ENCODE results near the gene TRABD2B.
"Not testable (repeated sequence)": the region's sequence is repeated elsewhere in the genome, so short reads cannot be mapped to it uniquely, and the experiment has no call there.

The TRABD2B gene

GRCh38 chr1:47963568-47964358, 33.4 kb downstream of the TRABD2B start:
- no peak for DNase-seq

GRCh38 chr1:47962750-47963492, 34.3 kb downstream of the TRABD2B start:
- no peak for DNase-seq

- not testable (repeated sequence) for DNase-seq
Observed at GRCh38 chr1:47961835-47962234, 35.4 kb downstream of the TRABD2B start.

DNA sequence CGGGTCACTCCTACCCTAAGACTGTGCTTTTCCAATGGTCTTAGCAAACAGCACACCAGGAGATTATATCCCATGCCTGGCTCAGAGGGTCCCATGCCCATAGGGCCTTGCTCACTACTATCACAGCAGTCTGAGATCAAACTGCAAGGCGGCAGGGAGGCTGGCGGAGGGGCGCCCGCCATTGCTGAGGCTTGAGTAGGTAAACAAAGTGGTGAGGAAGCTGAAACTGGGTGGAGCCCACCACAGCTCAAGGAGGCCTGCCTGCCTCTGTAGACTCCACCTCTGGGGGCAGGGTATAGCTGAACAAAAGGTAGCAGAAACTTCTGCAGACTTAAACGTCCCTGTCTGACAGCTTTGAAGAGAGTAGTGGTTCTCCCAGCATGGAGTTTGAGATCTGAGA, 40.7 kb downstream of the TRABD2B start:
- not testable (repeated sequence) for DNase-seq

- no peak for DNase-seq
Observed at GRCh38 chr1:47953661-47954060, 43.5 kb downstream of the TRABD2B start.

DNA sequence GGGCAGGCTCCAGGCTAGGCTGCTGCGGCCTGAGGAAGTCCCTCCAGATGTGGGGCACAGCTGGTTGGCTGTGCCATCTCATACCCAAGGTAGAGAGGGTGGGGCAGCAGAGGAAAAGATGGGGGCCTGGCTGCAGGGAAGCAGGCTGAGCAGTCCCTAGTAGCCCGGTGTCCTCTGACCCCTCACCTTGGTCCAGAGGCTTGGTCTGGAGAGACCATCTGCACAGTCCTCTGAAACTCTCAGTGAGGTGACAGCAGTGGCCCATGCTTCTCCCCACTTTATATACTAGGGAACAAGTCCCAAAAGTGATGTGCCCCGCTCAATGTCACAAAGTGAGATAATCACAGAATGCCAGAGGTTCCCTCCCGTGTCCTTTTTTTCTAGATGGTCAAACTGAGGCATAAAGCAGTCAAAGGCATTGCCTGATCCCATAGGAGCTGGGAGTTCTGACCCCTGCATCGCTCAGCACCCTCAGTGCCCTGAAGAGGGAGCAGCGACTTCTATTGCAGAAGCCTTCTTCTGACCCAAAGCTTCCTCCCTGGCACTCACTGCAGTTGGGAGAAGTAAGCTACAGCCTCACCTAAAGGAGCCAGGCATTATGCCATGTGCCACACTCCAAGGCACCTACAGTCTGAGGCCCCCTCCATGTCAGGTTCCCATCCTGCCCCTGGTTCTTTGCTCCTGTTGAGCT, 45.5 kb downstream of the TRABD2B start:
- DNase-seq = no peak

DNA sequence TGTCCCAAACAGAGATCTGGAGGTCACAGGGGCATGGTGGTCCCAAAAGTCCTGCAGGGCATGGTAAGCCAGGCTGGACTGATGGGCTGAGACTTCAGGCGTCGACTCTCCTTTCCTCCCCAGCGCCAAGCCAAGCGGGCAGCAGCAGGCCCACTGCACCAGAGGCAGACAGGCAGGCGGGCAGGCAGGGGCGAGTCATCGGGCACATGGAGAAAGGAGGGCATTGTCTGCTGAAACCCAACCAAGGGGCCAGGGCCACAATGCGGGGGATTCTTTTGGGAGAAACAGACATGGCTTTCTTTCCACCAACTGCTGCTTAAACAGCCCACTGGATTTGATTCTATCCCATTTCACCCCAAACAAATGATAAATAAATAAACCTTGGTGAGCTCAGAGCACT, 46.2 kb downstream of the TRABD2B start:
- no peak for DNase-seq

DNA sequence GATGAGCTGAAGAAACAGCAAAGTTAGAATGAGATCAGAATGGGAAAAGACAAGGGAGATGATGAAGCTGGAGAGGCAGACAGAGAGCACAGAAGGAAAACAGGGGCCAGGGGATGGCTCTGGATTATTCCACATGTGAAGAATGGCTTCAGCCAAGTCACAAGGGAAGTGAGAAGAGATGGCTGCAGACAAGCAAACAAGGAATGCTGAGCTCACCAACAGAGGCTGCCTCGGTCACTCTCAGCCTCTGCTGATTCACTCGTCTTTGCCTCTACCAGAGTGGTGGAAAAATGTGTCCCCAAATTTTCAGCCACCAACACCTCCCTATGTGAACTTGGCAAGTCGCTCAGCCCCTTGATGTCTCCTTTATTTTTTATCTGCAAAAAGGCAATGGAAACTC, 46.7 kb downstream of the TRABD2B start:
- no peak for DNase-seq

GRCh38 chr1:47948126-47948525, 49.1 kb downstream of the TRABD2B start:
- DNase-seq = no peak

GRCh38 chr1:47947531-47947930, 49.7 kb downstream of the TRABD2B start:
- DNase-seq = no peak

DNA sequence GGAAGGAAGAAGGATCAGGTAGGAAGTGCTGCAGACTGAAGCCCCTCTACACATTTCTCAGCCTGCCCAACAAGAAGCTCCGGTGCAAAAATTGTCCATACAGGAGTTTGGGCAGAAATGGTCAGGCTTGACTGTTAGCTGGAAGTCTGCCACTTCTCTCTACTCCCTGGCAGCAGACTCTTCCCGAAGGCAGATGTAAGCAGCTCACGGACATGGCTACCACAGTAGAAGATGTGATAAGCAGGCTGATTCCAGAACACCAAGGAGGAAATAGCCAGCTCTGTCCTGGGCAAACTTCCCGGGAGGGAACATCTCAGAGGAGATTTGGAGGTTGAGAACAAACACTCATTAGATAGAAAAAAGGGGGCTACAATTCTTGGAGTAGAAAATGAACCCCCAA, 52.6 kb downstream of the TRABD2B start:
- no peak for DNase-seq

- no peak for DNase-seq
Observed at GRCh38 chr1:47942240-47942629, 55.0 kb downstream of the TRABD2B start.

DNA sequence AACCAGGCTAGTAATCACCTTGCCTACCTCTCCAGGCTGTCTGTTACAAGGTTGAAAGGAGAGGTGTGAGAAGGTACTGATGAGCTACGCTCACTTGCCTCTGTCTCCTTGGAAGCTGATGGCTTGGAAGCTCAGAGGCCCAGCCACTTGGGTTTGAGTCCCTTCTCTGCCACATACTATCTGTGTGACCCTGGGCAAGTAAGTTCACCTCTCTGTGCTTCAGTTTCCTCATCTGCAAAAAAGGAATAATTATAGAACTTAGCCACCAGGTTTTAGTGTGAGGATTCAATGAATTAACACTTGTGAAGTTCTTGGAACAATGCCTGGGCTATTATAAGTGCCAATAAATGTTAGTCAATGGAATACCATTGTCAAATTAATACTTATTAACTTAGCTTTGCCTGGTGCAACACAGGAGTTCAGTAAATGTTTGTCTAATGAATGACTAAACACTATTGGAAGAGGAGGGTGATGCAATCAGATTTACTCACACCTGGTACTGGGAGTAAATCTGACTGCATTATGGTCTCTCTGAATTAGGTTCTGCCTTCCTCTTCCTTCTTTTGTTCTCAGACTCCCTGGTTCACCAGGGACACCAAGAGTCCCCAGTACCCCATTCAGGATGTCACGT, 55.5 kb downstream of the TRABD2B start:
- DNase-seq = no peak

- no peak for DNase-seq
Observed at GRCh38 chr1:47940779-47941178, 56.4 kb downstream of the TRABD2B start.

GRCh38 chr1:47940326-47940725, 56.9 kb downstream of the TRABD2B start:
- no peak for DNase-seq

DNA sequence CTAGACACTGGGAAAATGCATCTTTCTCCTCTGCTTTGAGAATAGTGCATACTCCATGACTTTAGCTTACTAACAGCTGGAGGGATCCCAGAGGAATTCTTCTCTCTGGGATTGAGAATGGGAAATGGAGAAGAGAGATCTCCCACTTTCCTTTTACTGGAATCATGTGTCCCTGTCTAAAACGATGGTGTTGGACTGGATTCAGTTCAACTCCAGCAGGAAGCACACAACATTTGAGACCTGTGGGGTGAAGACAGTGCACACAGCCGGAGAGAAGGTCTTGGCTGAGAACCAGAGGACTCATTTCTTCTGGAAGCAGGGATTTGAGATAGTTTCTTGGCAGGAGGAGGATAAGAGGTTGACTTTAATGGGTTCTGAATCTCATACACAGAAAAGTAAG, 58.7 kb downstream of the TRABD2B start:
- DNase-seq = no peak

- no peak for DNase-seq
Observed at GRCh38 chr1:47937586-47938254, 59.5 kb downstream of the TRABD2B start.

GRCh38 chr1:47936916-47937551, 60.2 kb downstream of the TRABD2B start:
- DNase-seq = no peak

DNA sequence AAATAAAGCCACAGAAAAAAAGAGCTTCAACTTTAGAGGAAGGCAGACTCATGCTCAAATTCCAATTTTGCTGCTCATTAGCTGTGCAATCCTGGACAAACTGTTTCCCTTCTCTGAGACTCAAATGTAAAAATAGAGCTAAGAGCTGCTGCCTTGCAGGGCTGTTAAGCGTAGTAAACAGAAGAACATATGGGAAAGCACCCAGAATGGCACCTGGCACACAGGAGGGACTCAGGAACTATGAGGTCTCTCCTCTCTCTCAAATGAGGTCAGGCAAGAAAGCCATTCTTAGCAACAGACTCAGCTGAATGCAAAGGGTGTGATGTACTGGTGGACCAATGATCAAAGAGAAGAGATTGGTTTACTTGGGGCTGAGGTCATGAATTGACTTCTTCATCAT, 61.3 kb downstream of the TRABD2B start:
- DNase-seq = no peak

GRCh38 chr1:47935163-47935562, 62.0 kb downstream of the TRABD2B start:
- DNase-seq = no peak

DNA sequence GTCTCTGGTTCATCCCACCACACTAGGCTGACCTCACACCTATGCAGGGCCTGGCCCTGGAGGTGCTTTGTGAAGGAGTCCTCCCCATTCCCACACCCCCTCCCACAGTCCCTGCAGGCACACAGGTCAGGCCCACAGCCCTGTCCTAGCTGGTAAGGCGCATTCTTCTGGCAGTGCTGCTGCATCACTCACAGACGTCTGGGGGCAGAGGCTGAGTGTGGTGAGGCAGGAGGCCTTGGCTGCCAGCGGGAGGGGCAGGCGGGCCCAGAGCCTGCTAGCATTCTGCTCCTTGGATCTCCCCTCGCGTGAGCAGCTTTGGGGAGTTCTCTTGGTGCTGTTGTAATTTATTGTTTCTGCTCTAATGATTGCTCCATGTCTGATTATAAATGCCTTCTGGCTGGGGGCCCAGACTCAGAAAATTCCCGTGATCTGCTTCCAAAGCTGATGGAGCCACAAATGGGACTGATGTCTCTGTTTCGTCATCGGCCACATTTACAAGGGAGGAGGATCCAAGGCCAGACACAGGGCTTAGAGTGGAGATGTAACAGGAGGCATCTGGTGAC, 62.9 kb downstream of the TRABD2B start:
- no peak for DNase-seq

GRCh38 chr1:47932743-47933142, 64.4 kb downstream of the TRABD2B start:
- no peak for DNase-seq

All from CD4-positive, alpha-beta T cell treated with Interleukin-12 subunit alpha and Interleukin-12 subunit beta, for 1 hour (primary cell).